ENCODE results near the gene ENPP3. TPM values are rescaled to one million over a fixed set of nuclear protein-coding genes. Genes with fewer than 3 reads are reported as not detected.

ENPP3 gene
- total RNA-seq, 3 donors from 2014 or later = 0.98 to 1.8 (median 1.8) TPM

DNA sequence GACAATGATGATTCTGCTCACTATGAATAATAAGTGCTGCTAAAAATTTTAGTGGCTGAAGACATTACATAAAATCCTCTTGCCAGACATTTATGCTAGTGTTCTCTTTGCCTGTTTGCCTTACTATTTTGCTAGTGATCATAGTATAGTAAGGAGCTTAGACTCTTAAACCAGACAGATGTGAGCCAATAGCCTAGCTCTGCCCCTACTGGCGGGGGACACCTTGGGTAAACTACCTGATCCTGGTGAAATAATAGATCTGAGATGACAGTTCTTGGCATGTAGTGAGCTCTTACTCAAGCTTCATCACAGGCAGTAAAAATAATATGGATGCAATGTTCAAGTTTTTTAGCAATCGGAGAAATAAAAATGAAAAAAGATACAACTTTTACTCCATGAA, 18.8 kb downstream of the ENPP3 start:
- Histone ChIP-seq H3K27ac (no peak overlapping the region), H3K4me3 (no peak overlapping the region), H3K27me3 (no peaks in the 10 kb centered on the region), H3K4me1 (no peaks in the 10 kb centered on the region), H3K9me3 (no peaks in the 10 kb centered on the region), H3K36me3 (no peaks in the 10 kb centered on the region)
- TF ChIP-seq, protein P1, sequence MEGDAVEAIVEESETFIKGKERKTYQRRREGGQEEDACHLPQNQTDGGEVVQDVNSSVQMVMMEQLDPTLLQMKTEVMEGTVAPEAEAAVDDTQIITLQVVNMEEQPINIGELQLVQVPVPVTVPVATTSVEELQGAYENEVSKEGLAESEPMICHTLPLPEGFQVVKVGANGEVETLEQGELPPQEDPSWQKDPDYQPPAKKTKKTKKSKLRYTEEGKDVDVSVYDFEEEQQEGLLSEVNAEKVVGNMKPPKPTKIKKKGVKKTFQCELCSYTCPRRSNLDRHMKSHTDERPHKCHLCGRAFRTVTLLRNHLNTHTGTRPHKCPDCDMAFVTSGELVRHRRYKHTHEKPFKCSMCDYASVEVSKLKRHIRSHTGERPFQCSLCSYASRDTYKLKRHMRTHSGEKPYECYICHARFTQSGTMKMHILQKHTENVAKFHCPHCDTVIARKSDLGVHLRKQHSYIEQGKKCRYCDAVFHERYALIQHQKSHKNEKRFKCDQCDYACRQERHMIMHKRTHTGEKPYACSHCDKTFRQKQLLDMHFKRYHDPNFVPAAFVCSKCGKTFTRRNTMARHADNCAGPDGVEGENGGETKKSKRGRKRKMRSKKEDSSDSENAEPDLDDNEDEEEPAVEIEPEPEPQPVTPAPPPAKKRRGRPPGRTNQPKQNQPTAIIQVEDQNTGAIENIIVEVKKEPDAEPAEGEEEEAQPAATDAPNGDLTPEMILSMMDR (IDR thresholded peaks at IDR 0.05) = no peak
- TF ChIP-seq POLR2AphosphoS5 (IDR thresholded peaks at IDR 0.05) (no peak), POLR2A (IDR thresholded peaks at IDR 0.05) (no peak)
- intact Hi-C loops (cut with DNase I; ENCODE audit: low total_unique reads) = no loop called here
- DNase-seq (ENCODE audit: low spot score in 2 of 2) = no peak

- H3K4me1 ChIP-seq = no peaks in the 10 kb centered on the region
- no peak overlapping the region for H3K4me3 ChIP-seq
- TF ChIP-seq POLR2AphosphoS5 (IDR thresholded peaks at IDR 0.05) = no peak
- TF ChIP-seq, protein P1 (IDR thresholded peaks at IDR 0.05) = no peak
- TF ChIP-seq POLR2A (IDR thresholded peaks at IDR 0.05) = no peak
- H3K27ac ChIP-seq = no peak overlapping the region
- no peak for DNase-seq (ENCODE audit: low spot score in 2 of 2)
- H3K27me3 ChIP-seq = no peaks in the 10 kb centered on the region
- H3K36me3 ChIP-seq = no peaks in the 10 kb centered on the region
- H3K9me3 ChIP-seq = no peaks in the 10 kb centered on the region
- intact Hi-C loops (cut with DNase I; ENCODE audit: low total_unique reads) = no loop called here
Observed at GRCh38 chr6:131656667-131657066, 19.6 kb downstream of the ENPP3 start.

DNA sequence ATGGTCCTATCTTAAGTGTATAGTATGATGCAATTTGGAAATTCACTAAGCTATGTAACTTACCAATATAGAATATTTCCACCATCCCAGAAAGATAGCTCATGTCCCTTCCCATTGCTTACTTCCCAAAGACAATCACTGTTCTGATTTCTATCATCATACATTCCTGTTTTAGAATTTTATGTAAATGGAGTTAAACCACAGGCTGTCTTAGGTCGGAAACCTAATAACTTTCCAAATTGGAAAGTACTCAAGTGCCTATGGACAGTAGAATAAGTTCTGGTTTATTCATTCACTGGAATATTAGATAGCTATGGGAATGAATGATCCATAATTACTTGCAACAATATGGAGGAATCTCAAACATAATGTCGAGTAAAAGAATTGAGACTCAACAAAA, 20.1 kb downstream of the ENPP3 start:
- intact Hi-C loops (cut with DNase I; ENCODE audit: low total_unique reads) = no loop called here
- Histone ChIP-seq H3K4me1 (no peaks in the 10 kb centered on the region), H3K9me3 (no peaks in the 10 kb centered on the region), H3K4me3 (no peak overlapping the region), H3K27me3 (no peaks in the 10 kb centered on the region), H3K27ac (no peak overlapping the region), H3K36me3 (no peaks in the 10 kb centered on the region)
- TF ChIP-seq POLR2A (IDR thresholded peaks at IDR 0.05) = no peak
- TF ChIP-seq POLR2AphosphoS5 (IDR thresholded peaks at IDR 0.05) = no peak
- TF ChIP-seq, protein P1 (IDR thresholded peaks at IDR 0.05) = no peak
- no peak for DNase-seq (ENCODE audit: low spot score in 2 of 2)

GRCh38 chr6:131657630-131658111, 20.6 kb downstream of the ENPP3 start:
- no peak overlapping the region for H3K27ac ChIP-seq
- no peaks in the 10 kb centered on the region for H3K4me1 ChIP-seq
- no peak for TF ChIP-seq POLR2AphosphoS5 (IDR thresholded peaks at IDR 0.05)
- TF ChIP-seq, protein P1 (IDR thresholded peaks at IDR 0.05) = no peak
- TF ChIP-seq POLR2A (IDR thresholded peaks at IDR 0.05) = no peak
- no peaks in the 10 kb centered on the region for H3K27me3 ChIP-seq
- H3K9me3 ChIP-seq = no peaks in the 10 kb centered on the region
- intact Hi-C loops (cut with DNase I; ENCODE audit: low total_unique reads) = no loop called here
- no peaks in the 10 kb centered on the region for H3K36me3 ChIP-seq
- no peak overlapping the region for H3K4me3 ChIP-seq
- no peak for DNase-seq (ENCODE audit: low spot score in 2 of 2)

DNA sequence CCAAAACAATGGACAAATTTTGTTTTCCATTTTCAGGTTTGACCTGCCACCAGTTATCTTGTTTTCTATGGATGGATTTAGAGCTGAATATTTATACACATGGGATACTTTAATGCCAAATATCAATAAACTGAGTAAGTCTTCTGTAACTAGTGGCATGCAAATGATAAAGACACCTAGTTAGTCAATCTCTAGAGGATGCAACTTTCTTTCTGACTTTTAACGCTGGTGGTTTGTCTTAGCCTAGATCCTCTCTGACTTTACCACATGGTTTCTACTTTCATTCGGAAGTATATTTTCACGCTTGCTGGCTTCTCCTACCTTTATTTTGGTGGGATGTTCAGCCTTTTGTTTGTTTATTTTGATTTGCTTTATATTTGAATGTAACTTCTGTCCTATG, 21.2 kb downstream of the ENPP3 start:
- Histone ChIP-seq H3K9me3 (no peaks in the 10 kb centered on the region), H3K4me3 (no peak overlapping the region), H3K36me3 (no peaks in the 10 kb centered on the region), H3K27ac (no peak overlapping the region), H3K4me1 (no peaks in the 10 kb centered on the region), H3K27me3 (no peaks in the 10 kb centered on the region)
- TF ChIP-seq POLR2AphosphoS5 (IDR thresholded peaks at IDR 0.05) = no peak
- TF ChIP-seq, protein P1 (IDR thresholded peaks at IDR 0.05) = no peak
- intact Hi-C loops (cut with DNase I; ENCODE audit: low total_unique reads) = no loop called here
- DNase-seq (ENCODE audit: low spot score in 2 of 2) = no peak
